D721Med (cell line): ENCODE data around the gene COL4A2.
"Not testable (repeated sequence)": the region's sequence is repeated elsewhere in the genome, so short reads cannot be mapped to it uniquely, and the experiment has no call there.

Experiments
- DNase-seq: peaks from one replicate; pipeline ENCODE4 v3.0.0; 2011; ENCODE audit warnings: low spot score; ENCODE audit not compliant: insufficient read length
- FAIRE-seq: peaks from 2 replicates; lab custom pipeline; 2011; peaks lifted over from hg19 to GRCh38; lab: Jason Lieb, UNC
- CTCF ChIP-seq: IDR thresholded peaks from 2 replicates; pipeline ENCODE4 v1.5.1; 2012; ENCODE audit warnings: mild to moderate bottlenecking, control low read depth; ENCODE audit not compliant: insufficient read depth; ENCODE audit errors: missing control alignments

The COL4A2 gene

GRCh38 chr13:110317496-110318195, 10.6 kb downstream of the COL4A2 start:
- FAIRE-seq: no peak
- DNase-seq: no peak

GRCh38 chr13:110318920-110319319, 11.8 kb downstream of the COL4A2 start:
- DNase-seq (no peak), FAIRE-seq (no peak)
- no peak for TF ChIP-seq CTCF

More at GRCh38 chr13:110317496-110318195, 10.6 kb downstream of the COL4A2 start:
- TF ChIP-seq CTCF: no peak

DNA sequence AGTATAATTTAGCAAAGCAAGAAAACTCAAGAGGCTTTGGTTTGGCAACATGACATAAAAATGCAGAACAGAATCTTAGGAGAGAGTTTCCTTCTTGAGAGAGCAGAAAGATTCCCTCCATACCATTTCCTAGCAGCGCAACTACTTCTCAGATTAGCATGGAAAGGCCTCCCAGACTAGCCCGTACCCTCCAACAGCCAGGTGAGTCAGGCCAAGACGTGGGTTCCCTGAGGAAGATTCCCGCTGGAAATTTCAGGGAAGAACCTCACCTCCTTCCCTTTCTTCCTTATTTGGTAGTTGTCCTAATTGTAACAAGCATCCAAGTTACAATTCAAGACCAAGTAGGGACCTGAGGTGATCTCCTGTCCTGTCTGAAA, 12.3 kb downstream of the COL4A2 start:
- FAIRE-seq: no peak
- no peak for TF ChIP-seq CTCF
- DNase-seq: no peak

DNA sequence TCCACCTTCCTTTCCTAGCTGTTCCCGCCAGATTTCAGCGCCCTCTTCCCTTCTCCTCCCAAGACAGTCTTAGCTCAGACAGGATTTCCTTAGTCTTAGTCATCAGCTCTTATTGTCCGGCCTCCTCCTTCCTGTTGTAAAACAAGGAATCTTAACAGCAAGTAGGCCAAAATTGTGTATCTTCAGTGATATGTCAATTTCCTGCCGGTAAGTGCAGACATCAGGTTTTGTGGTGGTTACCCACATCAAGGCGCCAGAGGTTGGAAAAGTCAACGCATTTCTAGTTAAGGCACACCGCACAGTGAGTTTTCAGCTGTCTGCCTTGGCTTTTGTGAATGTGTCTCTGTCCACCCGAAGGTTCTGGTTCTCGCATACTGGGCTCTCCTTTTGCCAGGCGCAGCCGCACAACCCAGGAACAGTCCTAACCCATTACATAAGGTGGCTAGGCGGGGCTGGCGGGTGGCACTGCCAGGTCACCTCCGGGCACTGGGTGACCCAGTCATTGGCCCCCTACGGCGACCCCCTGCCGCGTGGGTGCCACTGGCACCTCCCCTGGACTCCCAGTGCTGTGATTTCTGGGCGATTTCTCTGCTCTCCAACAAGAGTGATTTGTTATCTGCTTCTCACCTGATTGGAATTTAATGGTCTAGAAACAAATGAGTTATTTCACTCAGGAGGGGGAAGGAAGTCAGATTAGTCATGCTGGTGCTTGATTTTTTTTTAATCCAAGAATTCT, 12.9 kb downstream of the COL4A2 start:
- no peak for DNase-seq
- FAIRE-seq: no peak
- TF ChIP-seq CTCF: no peak

GRCh38 chr13:110320645-110321044, 13.6 kb downstream of the COL4A2 start:
- FAIRE-seq: no peak
- no peak for DNase-seq
- no peak for TF ChIP-seq CTCF

- DNase-seq, FAIRE-seq: not testable (repeated sequence)
Measured at GRCh38 chr13:110321573-110321972, 14.5 kb downstream of the COL4A2 start.

GRCh38 chr13:110322126-110322827, 15.2 kb downstream of the COL4A2 start:
- DNase-seq (no peak), FAIRE-seq (no peak)
- no peak for TF ChIP-seq CTCF
